Measurements from ENCODE around the gene BET1. TPM values are rescaled to one million over a fixed set of nuclear protein-coding genes. Genes with fewer than 3 reads are reported as not detected.

Gene BET1
- total RNA-seq, 1 experiment from 2014 or later: 17.2 TPM

DNA sequence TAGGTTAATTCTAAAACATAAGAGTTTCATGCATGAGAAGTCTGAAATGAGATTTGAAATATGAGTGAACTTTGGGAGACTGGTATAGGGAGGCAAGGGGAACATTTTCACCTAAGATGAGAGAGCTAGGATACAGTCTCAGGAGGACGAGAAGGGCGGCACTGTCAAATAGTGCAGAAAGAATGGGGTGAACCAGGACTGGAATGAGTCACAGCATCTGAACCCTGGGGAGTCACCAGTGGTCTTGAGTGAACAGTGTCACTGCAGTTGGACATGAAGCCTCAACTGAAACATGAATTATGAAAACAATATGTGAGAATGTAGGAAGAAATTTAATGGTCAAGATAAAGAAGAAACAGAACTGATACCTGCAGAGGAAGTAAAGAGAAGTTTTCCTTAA is 48.9 kb downstream of the BET1 start:
- TF ChIP-seq ZFX (IDR thresholded peaks at IDR 0.05) (no peak), POLR2AphosphoS5 (IDR thresholded peaks at IDR 0.05; ENCODE audit: low read depth, low read length) (no peak), FOSL1 (IDR thresholded peaks at IDR 0.05; ENCODE audit: low read depth) (no peak), ZNF274 (IDR thresholded peaks at IDR 0.05; ENCODE audit: low read depth, low read length) (no peak), SIN3A (IDR thresholded peaks at IDR 0.05; ENCODE audit: low read depth) (no peak), TCF7L2 (IDR thresholded peaks at IDR 0.05; ENCODE audit: borderline replicate concordance, extremely low read depth, insufficient read depth, insufficient read length) (no peak), EGR1 (IDR thresholded peaks at IDR 0.05; ENCODE audit: low read depth) (no peak), ELF1 (IDR thresholded peaks at IDR 0.05; ENCODE audit: borderline replicate concordance, low read depth) (no peak), EZH2 (IDR thresholded peaks at IDR 0.05) (no peak)
- TF ChIP-seq, protein P1, sequence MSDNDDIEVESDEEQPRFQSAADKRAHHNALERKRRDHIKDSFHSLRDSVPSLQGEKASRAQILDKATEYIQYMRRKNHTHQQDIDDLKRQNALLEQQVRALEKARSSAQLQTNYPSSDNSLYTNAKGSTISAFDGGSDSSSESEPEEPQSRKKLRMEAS (IDR thresholded peaks at IDR 0.05): no peak
- TF ChIP-seq, protein P2, sequence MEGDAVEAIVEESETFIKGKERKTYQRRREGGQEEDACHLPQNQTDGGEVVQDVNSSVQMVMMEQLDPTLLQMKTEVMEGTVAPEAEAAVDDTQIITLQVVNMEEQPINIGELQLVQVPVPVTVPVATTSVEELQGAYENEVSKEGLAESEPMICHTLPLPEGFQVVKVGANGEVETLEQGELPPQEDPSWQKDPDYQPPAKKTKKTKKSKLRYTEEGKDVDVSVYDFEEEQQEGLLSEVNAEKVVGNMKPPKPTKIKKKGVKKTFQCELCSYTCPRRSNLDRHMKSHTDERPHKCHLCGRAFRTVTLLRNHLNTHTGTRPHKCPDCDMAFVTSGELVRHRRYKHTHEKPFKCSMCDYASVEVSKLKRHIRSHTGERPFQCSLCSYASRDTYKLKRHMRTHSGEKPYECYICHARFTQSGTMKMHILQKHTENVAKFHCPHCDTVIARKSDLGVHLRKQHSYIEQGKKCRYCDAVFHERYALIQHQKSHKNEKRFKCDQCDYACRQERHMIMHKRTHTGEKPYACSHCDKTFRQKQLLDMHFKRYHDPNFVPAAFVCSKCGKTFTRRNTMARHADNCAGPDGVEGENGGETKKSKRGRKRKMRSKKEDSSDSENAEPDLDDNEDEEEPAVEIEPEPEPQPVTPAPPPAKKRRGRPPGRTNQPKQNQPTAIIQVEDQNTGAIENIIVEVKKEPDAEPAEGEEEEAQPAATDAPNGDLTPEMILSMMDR (IDR thresholded peaks at IDR 0.05 in 2 of 3, conservative IDR thresholded peaks at IDR 0.05 in 1 of 3; ENCODE audit: borderline replicate concordance in 1 of 3, insufficient read depth in 1 of 3, low read depth in 2 of 3, low read length in 2 of 3): no peak
- no peaks in the 10 kb centered on the region for H4K20me1 ChIP-seq (ENCODE audit: insufficient read depth)
- POLR2A ChIA-PET: no interaction called here
- no peak overlapping the region for H3K9ac ChIP-seq (ENCODE audit: low read length)
- no peak overlapping the region for H3K4me3 ChIP-seq (replicated peaks in 1 of 2; ENCODE audit: low read depth in 1 of 2, low read length in 2 of 2)
- RAD21 ChIA-PET (ENCODE audit: low non-redundant PET in 1 of 2, low total read pairs in 2 of 2, uncharacterized antibody in 2 of 2, unreplicated experiment in 2 of 2): no interaction called here
- H2AFZ ChIP-seq (ENCODE audit: low read depth, low read length, poor library complexity, severe bottlenecking): no peak overlapping the region
- no peak overlapping the region for H3K4me2 ChIP-seq (ENCODE audit: low read length)
- CTCF ChIA-PET: no interaction called here
- no TSS peak for BruUV-seq (replicated peaks)
- no peak overlapping the region for H3K27ac ChIP-seq (ENCODE audit: low read depth, low read length)
- no peaks in the 10 kb centered on the region for H3K79me2 ChIP-seq (ENCODE audit: insufficient read depth, low read length)
- intact Hi-C loops (cut with micrococcal nuclease): no loop called here
- no peaks in the 10 kb centered on the region for H3K9me3 ChIP-seq (ENCODE audit: control insufficient read depth in 1 of 2, insufficient read depth in 1 of 2, low read depth in 1 of 2, low read length in 2 of 2)
- DNase-seq (ENCODE audit: low read depth, low spot score): no peak
- no peaks in the 10 kb centered on the region for H3K27me3 ChIP-seq (ENCODE audit: insufficient read depth, low read length)
- no peaks in the 10 kb centered on the region for H3K4me1 ChIP-seq (ENCODE audit: control insufficient read depth in 1 of 2, insufficient read depth in 2 of 2, low read length in 2 of 2)
- no peak for ATAC-seq
- H3K36me3 ChIP-seq (ENCODE audit: control insufficient read depth in 1 of 2, insufficient read depth in 2 of 2, low read length in 2 of 2): no peaks in the 10 kb centered on the region
- H3K9me2 ChIP-seq (ENCODE audit: insufficient read depth): no peaks in the 10 kb centered on the region

Measured in HCT116 (cell line).